Epithelial cell of esophagus (primary cell): ENCODE data around the gene CD1E.
"Not testable (repeated sequence)": the region's sequence is repeated elsewhere in the genome, so short reads cannot be mapped to it uniquely, and the experiment has no call there.

ENCODE experiments used
- DNase-seq: peaks from one replicate; pipeline ENCODE4 v3.0.0; 2010; ENCODE audit warnings: low read depth
- H3K4me3 ChIP-seq: 2 replicates; pipeline ENCODE4 v1.5.1; 2011; ENCODE audit warnings: mild to moderate bottlenecking, low read length, control low read depth
- CTCF ChIP-seq: IDR thresholded peaks from 2 replicates; pipeline ENCODE4 v1.5.1; 2011; ENCODE audit warnings: low read depth, mild to moderate bottlenecking, low read length, control low read depth, inconsistent platforms; ENCODE audit not compliant: insufficient read depth; ENCODE audit errors: missing control alignments

CD1E gene

GRCh38 chr1:158362482-158362881 lies 8.8 kb downstream of the CD1E start:
- no peak for DNase-seq
- H3K4me3 ChIP-seq, result no peak overlapping the region
- TF ChIP-seq CTCF, result no peak

- no peak overlapping the region for H3K4me3 ChIP-seq
- no peak for TF ChIP-seq CTCF
- DNase-seq, result no peak
These were observed 9.2 kb downstream of the CD1E start for GRCh38 chr1:158362941-158363340.

GRCh38 chr1:158366783-158367182 lies 13.1 kb downstream of the CD1E start:
- no peak overlapping the region for H3K4me3 ChIP-seq
- DNase-seq, result no peak
- no peak for TF ChIP-seq CTCF

- H3K4me3 ChIP-seq, result no peak overlapping the region
- peak; percentile 49 for DNase-seq
- no peak for TF ChIP-seq CTCF
These were observed 17.7 kb downstream of the CD1E start for GRCh38 chr1:158371188-158371953.

- DNase-seq, H3K4me3 ChIP-seq: not testable (repeated sequence)
These were observed 20.4 kb downstream of the CD1E start for GRCh38 chr1:158374101-158374500.

- H3K4me3 ChIP-seq, result no peak overlapping the region
- no peak for DNase-seq
- no peak for TF ChIP-seq CTCF
These were observed 21.2 kb downstream of the CD1E start for GRCh38 chr1:158374860-158375259.

GRCh38 chr1:158390331-158390730 lies 36.6 kb downstream of the CD1E start:
- no peak for TF ChIP-seq CTCF
- no peak overlapping the region for H3K4me3 ChIP-seq
- no peak for DNase-seq
